Measurements from ENCODE around the gene NEMP1.

DNA sequence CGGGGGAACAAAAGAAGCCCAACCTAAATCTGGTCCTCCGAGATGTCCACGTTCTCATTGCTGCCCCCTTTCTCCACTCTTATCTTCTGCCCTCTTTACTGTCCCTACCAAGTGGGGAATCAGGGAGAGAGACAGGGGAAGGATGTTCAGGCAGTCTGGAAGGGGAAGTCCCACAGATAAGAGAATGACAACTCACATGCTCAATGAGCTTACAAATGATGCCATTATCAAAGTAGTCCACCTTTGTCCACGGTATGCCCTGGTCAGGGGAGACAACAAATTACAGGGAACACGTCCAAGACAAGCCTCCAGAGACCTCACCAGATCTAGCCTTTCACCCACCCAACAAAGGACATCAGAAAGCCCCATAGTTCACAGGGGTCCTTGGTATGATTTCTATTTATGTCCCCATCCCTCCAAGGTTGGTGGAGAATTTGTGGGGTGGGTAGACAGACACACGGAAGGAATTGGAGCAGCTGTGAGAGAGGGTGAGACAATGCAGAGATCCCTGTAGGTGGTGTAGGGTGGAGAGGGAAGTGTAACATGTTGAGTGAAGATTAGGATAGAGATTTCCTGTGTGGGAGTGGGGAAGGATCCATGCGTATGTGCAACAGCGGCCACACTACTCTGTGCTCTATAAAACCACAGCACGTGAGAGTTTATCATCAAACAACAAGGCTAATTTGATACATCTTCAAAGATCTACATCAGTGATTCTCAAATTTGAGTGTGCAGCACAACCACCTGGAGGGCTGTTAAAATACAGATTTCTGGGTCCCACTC lies 39.4 kb downstream of the NEMP1 start:
- TF ChIP-seq, protein P1, sequence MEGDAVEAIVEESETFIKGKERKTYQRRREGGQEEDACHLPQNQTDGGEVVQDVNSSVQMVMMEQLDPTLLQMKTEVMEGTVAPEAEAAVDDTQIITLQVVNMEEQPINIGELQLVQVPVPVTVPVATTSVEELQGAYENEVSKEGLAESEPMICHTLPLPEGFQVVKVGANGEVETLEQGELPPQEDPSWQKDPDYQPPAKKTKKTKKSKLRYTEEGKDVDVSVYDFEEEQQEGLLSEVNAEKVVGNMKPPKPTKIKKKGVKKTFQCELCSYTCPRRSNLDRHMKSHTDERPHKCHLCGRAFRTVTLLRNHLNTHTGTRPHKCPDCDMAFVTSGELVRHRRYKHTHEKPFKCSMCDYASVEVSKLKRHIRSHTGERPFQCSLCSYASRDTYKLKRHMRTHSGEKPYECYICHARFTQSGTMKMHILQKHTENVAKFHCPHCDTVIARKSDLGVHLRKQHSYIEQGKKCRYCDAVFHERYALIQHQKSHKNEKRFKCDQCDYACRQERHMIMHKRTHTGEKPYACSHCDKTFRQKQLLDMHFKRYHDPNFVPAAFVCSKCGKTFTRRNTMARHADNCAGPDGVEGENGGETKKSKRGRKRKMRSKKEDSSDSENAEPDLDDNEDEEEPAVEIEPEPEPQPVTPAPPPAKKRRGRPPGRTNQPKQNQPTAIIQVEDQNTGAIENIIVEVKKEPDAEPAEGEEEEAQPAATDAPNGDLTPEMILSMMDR (IDR thresholded peaks at IDR 0.05 in 4 of 5, conservative IDR thresholded peaks at IDR 0.05 in 1 of 5), result no peak
- TF ChIP-seq POLR2A (IDR thresholded peaks at IDR 0.05), result no peak

Measured in gastrocnemius medialis (tissue), 4 donors.